OCI-LY1 (cell line): ENCODE data around the gene DRAP1.

ENCODE experiments used
- H2AFZ ChIP-seq: fragments of 200-600 bp; sonication (generic), shearing (Covaris generic); 2 replicates; pipeline ENCODE4 v1.6.0; 2014; ENCODE audit warnings: antibody characterized with exemption, mild to moderate bottlenecking, low read length
- H3F3A ChIP-seq: fragments of 200-600 bp; sonication (generic), shearing (Covaris generic); 2 replicates; pipeline ENCODE4 v1.6.0; 2014; ENCODE audit warnings: mild to moderate bottlenecking, antibody characterized with exemption, low read length, moderate library complexity; ENCODE audit not compliant: insufficient read depth
- H3K27ac ChIP-seq: fragments of 200-600 bp; sonication (generic); 2 replicates; pipeline ENCODE4 v1.5.1; 2014; ENCODE audit warnings: low read length, mixed run types, mild to moderate bottlenecking, low read depth; ENCODE audit not compliant: poor library complexity, severe bottlenecking
- H3K27me3 ChIP-seq: fragments of 200-600 bp; sonication (generic); 2 replicates; pipeline ENCODE4 v1.6.0; 2014; ENCODE audit warnings: antibody characterized with exemption, mild to moderate bottlenecking, low read length, moderate library complexity; ENCODE audit not compliant: insufficient read depth
- H3K36me3 ChIP-seq: fragments of 200-600 bp; sonication (generic); 2 replicates; pipeline ENCODE4 v1.6.1; 2014; ENCODE audit warnings: mild to moderate bottlenecking, antibody characterized with exemption, low read length, moderate library complexity, mixed read lengths; ENCODE audit not compliant: insufficient read depth
- H3K4me1 ChIP-seq: fragments of 200-600 bp; sonication (generic); 2 replicates; pipeline ENCODE4 v1.5.1; 2014; ENCODE audit warnings: mild to moderate bottlenecking, low read length, moderate library complexity; ENCODE audit not compliant: insufficient read depth, severe bottlenecking
- H3K4me2 ChIP-seq: fragments of 200-600 bp; sonication (generic), shearing (Covaris generic); 2 replicates; pipeline ENCODE4 v1.6.1; 2014; ENCODE audit warnings: low read length
- H3K4me3 ChIP-seq: fragments of 200-600 bp; sonication (generic); 2 replicates; pipeline ENCODE4 v1.5.1; 2014; ENCODE audit warnings: low read length, low read depth, mild to moderate bottlenecking, mixed read lengths; ENCODE audit not compliant: poor library complexity, severe bottlenecking
- H3K79me2 ChIP-seq: fragments of 200-600 bp; shearing (Covaris generic); 2 replicates; pipeline ENCODE4 v1.6.1; 2016; ENCODE audit warnings: mixed run types, low read length, mixed read lengths; ENCODE audit not compliant: insufficient read depth
- H3K9ac ChIP-seq: fragments of 200-600 bp; sonication (generic), shearing (Covaris generic); 2 replicates; pipeline ENCODE4 v1.6.1; 2014; ENCODE audit warnings: mild to moderate bottlenecking, low read length, mixed read lengths
- H3K9me2 ChIP-seq: fragments of 200-600 bp; sonication (generic), shearing (Covaris generic); 2 replicates; pipeline ENCODE4 v1.6.1; 2014; ENCODE audit warnings: low read depth, mild to moderate bottlenecking, low read length, mixed read lengths
- H3K9me3 ChIP-seq: fragments of 200-600 bp; shearing (Covaris generic); 2 replicates; pipeline ENCODE4 v1.6.1; 2014; ENCODE audit warnings: low read length, mixed read lengths
- H4K20me1 ChIP-seq: fragments of 200-600 bp; sonication (generic), shearing (Covaris generic); 2 replicates; pipeline ENCODE4 v1.6.0; 2016; ENCODE audit warnings: mild to moderate bottlenecking, low read length; ENCODE audit not compliant: insufficient read depth
- EZH2 ChIP-seq: fragments of 200-600 bp; sonication (generic), shearing (Covaris generic); IDR thresholded peaks from 2 replicates; pipeline ENCODE4 v1.8.0; 2017; ENCODE audit warnings: borderline replicate concordance, mixed run types, mild to moderate bottlenecking, antibody characterized with exemption, low read length, moderate library complexity, mixed read lengths
- TF ChIP-seq, protein P1 (sequence below): fragments of 200-600 bp; sonication (generic), shearing (Covaris generic); IDR thresholded peaks from 2 replicates; pipeline ENCODE4 v1.5.1; 2017; ENCODE audit warnings: mild to moderate bottlenecking, antibody characterized with exemption, low read length, moderate library complexity, mixed read lengths

Gene DRAP1

DNA sequence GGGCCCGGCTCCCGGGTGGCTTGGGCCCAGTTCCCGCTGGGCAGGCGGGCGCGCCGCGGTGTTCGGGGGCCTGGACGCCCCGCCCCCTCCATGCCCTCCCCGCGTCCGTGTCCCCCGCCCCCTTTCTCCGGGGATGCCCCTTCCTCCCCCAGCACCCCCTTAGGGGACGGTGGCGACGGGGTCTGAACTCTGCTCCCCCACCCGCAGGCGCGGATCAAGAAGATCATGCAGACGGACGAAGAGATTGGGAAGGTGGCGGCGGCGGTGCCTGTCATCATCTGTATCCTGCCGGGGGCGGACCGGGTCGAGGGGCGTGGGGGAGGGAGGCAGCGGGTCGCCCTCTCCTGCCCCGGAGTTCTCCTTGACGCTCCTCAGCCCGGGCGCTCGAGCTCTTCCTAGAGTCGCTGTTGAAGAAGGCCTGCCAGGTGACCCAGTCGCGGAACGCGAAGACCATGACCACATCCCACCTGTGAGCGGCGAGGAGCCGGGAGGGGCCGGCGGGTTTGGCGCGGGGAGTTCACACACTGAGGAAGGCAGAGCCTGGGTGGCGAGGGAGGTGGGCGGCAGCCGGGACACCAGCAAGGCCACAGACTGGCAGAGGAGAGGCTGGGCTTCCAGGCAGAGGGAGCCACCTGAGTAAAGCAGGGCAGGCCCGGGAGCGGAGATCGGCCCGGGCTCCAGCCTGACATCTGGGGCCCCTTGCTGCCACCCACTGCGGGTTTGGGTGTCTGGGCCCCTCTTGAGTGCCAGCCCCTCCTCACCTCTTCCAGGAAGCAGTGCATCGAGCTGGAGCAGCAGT, 546 bp downstream of the DRAP1 start:
- H3K27me3 ChIP-seq = no peaks in the 10 kb centered on the region
- H3K9ac ChIP-seq = peak overlapping the region; percentile 66
- peak overlapping the region; percentile 86 for H3K4me2 ChIP-seq
- peaks cover 24% of the 10 kb centered on the region for H3K4me1 ChIP-seq
- H3K9me3 ChIP-seq = no peaks in the 10 kb centered on the region
- no peaks in the 10 kb centered on the region for H3F3A ChIP-seq
- H4K20me1 ChIP-seq = no peaks in the 10 kb centered on the region
- peak overlapping the region; percentile 85 for H3K4me3 ChIP-seq
- H3K36me3 ChIP-seq = 0 out of 2 replicates have a peak, but pooled peaks cover 3% of the 10 kb centered on the region
- TF ChIP-seq EZH2 = no peak
- H2AFZ ChIP-seq = no peak overlapping the region
- no peaks in the 10 kb centered on the region for H3K79me2 ChIP-seq
- H3K9me2 ChIP-seq = no peaks in the 10 kb centered on the region
- H3K27ac ChIP-seq = no peak overlapping the region

DNA sequence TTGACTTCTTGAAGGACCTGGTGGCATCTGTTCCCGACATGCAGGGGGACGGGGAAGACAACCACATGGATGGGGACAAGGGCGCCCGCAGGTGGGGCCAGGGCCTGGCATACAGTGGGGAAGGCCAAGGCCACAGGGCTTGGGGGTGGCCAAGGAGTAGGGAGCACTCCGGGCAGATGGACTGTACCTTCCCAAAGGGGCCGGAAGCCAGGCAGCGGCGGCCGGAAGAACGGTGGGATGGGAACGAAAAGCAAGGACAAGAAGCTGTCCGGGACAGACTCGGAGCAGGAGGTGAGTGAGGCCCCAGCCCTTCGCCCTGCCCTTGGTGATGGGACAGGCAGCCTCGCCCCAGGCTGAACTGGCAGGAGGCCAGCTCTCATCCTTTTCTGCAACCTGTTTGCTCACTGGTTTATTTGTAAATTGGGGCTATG, 1.2 kb downstream of the DRAP1 start:
- peaks cover 24% of the 10 kb centered on the region for H3K4me1 ChIP-seq
- no peak overlapping the region for H2AFZ ChIP-seq
- H3F3A ChIP-seq = no peaks in the 10 kb centered on the region
- H3K9me2 ChIP-seq = no peaks in the 10 kb centered on the region
- no peak overlapping the region for H3K27ac ChIP-seq
- 0 out of 2 replicates have a peak, but pooled peaks cover 3% of the 10 kb centered on the region for H3K36me3 ChIP-seq
- TF ChIP-seq, protein P1, sequence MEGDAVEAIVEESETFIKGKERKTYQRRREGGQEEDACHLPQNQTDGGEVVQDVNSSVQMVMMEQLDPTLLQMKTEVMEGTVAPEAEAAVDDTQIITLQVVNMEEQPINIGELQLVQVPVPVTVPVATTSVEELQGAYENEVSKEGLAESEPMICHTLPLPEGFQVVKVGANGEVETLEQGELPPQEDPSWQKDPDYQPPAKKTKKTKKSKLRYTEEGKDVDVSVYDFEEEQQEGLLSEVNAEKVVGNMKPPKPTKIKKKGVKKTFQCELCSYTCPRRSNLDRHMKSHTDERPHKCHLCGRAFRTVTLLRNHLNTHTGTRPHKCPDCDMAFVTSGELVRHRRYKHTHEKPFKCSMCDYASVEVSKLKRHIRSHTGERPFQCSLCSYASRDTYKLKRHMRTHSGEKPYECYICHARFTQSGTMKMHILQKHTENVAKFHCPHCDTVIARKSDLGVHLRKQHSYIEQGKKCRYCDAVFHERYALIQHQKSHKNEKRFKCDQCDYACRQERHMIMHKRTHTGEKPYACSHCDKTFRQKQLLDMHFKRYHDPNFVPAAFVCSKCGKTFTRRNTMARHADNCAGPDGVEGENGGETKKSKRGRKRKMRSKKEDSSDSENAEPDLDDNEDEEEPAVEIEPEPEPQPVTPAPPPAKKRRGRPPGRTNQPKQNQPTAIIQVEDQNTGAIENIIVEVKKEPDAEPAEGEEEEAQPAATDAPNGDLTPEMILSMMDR = no peak
- TF ChIP-seq EZH2 = no peak
- H3K9ac ChIP-seq = peak overlapping the region; percentile 66
- no peaks in the 10 kb centered on the region for H3K27me3 ChIP-seq
- H3K9me3 ChIP-seq = no peaks in the 10 kb centered on the region
- H3K4me2 ChIP-seq = peak overlapping the region; percentile 86
- no peaks in the 10 kb centered on the region for H4K20me1 ChIP-seq
- H3K4me3 ChIP-seq = peak overlapping the region; percentile 85
- no peaks in the 10 kb centered on the region for H3K79me2 ChIP-seq

DNA sequence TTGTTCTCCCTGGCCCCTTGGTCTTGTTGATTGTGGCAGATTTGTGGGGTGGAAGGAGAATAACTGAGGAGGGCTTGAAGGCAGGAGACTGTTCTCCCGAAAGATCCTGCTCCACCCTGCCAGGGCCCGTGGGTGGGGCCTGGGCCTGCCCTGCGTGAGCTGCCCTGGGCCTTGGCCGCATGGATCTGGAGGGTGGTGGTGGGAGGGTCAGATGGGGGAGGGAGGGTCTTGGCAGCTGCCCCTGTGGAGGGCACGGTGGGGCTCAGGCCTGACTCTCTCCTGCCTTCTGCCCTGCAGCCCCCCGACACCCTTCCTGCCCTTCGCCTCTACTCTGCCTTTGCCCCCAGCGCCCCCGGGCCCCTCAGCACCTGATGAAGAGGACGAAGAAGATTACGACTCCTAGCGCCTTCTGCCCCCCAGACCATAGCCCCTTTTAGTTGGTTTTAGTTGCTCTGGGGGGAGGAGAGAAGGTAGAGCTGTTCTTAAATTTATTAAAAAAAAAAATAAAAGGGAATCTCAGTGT, 1.9 kb downstream of the DRAP1 start:
- Histone ChIP-seq H3K79me2 (no peaks in the 10 kb centered on the region), H3F3A (no peaks in the 10 kb centered on the region), H3K4me2 (no peak overlapping the region), H3K4me1 (peaks cover 24% of the 10 kb centered on the region), H4K20me1 (no peaks in the 10 kb centered on the region), H3K27ac (no peak overlapping the region), H3K27me3 (no peaks in the 10 kb centered on the region), H3K9ac (no peak overlapping the region), H2AFZ (no peak overlapping the region), H3K9me3 (no peaks in the 10 kb centered on the region), H3K4me3 (no peak overlapping the region), H3K36me3 (0 out of 2 replicates have a peak, but pooled peaks cover 3% of the 10 kb centered on the region), H3K9me2 (no peaks in the 10 kb centered on the region)
- no peak for TF ChIP-seq EZH2
- TF ChIP-seq, protein P1 = no peak
